A549 (cell line): ENCODE data around the gene TNK1. TPM values are rescaled to one million over a fixed set of nuclear protein-coding genes. Genes with fewer than 3 reads are reported as not detected.

Experiments
- ATAC-seq, 2 experiments: fragments of 200-7000 bp in 1 of 2; fragments of >200 bp in 1 of 2; cut with Nextera tagmentation in 1 of 2; cut with Tn5 transposase in 1 of 2; 3 replicates each; pipeline versions ENCODE4 v1.8.0 to v1.9.1; 2018 to 2020; ENCODE audit warnings: mild to moderate bottlenecking in 1 of 2, moderate library complexity in 1 of 2
- CTCF ChIA-PET: fragments of 300-600 bp; sonication (Branson Sonifier 250); formaldehyde crosslinking; extraction: SDS; loops from one replicate; lab custom pipeline; 2021; ENCODE audit warnings: antibody characterized with exemption, inconsistent platforms; lab: Yijun Ruan, JAX
- POLR2A ChIA-PET: fragments of 350-600 bp; formaldehyde crosslinking; extraction: SDS; loops from one replicate; lab custom pipeline; 2021; ENCODE audit warnings: antibody characterized with exemption, inconsistent platforms; lab: Yijun Ruan, JAX
- DNase-seq, 2 experiments: peaks; one replicate each; pipeline versions ENCODE4 v3.0.0 to v3.0.0-alpha.2; 2011 to 2016; ENCODE audit warnings: low read depth in 1 of 2, low spot score in 1 of 2
- FAIRE-seq: peaks from 2 replicates; lab custom pipeline; 2011; peaks lifted over from hg19 to GRCh38; lab: Jason Lieb, UNC
- H3K27ac ChIP-seq, 2 experiments: fragments of >200 bp; sonication (Bioruptor Twin); formaldehyde crosslinking; 3 replicates each; pipeline ENCODE4 v1.5.1; 2016 to 2017
- H3K4me1 ChIP-seq: fragments of >200 bp; sonication (Bioruptor Twin); formaldehyde crosslinking; 3 replicates; pipeline ENCODE4 v1.6.1; 2016
- H3K4me2 ChIP-seq: fragments of >200 bp; sonication (Bioruptor Twin); formaldehyde crosslinking; 3 replicates; pipeline ENCODE4 v1.6.1; 2016
- H3K4me3 ChIP-seq: fragments of >200 bp; sonication (Bioruptor Twin); formaldehyde crosslinking; 3 replicates; pipeline ENCODE4 v1.5.1; 2016
- H3K9me3 ChIP-seq: fragments of >200 bp; sonication (Bioruptor Twin); formaldehyde crosslinking; 3 replicates; pipeline ENCODE4 v1.6.1; 2016
- ATOH8 ChIP-seq: fragments of 250-450 bp; sonication (Bioruptor Pico); IDR thresholded peaks from 2 replicates; pipeline ENCODE4 v1.5.0; 2020; ENCODE audit warnings: low read depth, mild to moderate bottlenecking, moderate library complexity
- BCL3 ChIP-seq: fragments of >200 bp; sonication (Bioruptor Twin); formaldehyde crosslinking; IDR thresholded peaks from 3 replicates; pipeline ENCODE4 v1.6.1; 2016
- CBX2 ChIP-seq: fragments of 200-600 bp; sonication (generic); IDR thresholded peaks from 2 replicates; pipeline ENCODE4 v1.6.1; 2016; ENCODE audit warnings: low read depth, mild to moderate bottlenecking, borderline replicate concordance
- CBX8 ChIP-seq: fragments of 200-600 bp; sonication (generic); IDR thresholded peaks from 2 replicates; pipeline ENCODE4 v1.6.1; 2016
- CHD2 ChIP-seq: fragments of 150-350 bp; IDR thresholded peaks from 2 replicates; pipeline ENCODE4 v1.6.1; 2014; ENCODE audit warnings: low read length; ENCODE audit not compliant: partially characterized antibody
- EHF ChIP-seq: fragments of 250-450 bp; sonication (Bioruptor Pico); IDR thresholded peaks from 2 replicates; pipeline ENCODE4 v1.5.0; 2020; ENCODE audit warnings: mild to moderate bottlenecking
- ELK1 ChIP-seq: fragments of 150-350 bp; IDR thresholded peaks from 2 replicates; pipeline ENCODE4 v1.6.1; 2014; ENCODE audit warnings: low read depth, mild to moderate bottlenecking, low read length
- EP300 ChIP-seq, 2 experiments: fragments of >200 bp; sonication (Bioruptor Twin); formaldehyde crosslinking; IDR thresholded peaks; 2 replicates in 1 of 2; 3 replicates in 1 of 2; pipeline ENCODE4 v1.6.1; 2016 to 2017
- HDAC2 ChIP-seq: fragments of 200-600 bp; sonication (generic); IDR thresholded peaks from 2 replicates; pipeline ENCODE4 v1.6.1; 2016
- HEYL ChIP-seq: fragments of 250-450 bp; sonication (Bioruptor Pico); IDR thresholded peaks from 2 replicates; pipeline ENCODE4 v1.8.0; 2021; ENCODE audit warnings: mild to moderate bottlenecking, moderate library complexity
- KDM5A ChIP-seq: fragments of 200-600 bp; sonication (generic); IDR thresholded peaks from 2 replicates; pipeline ENCODE4 v1.6.1; 2016; ENCODE audit warnings: antibody characterized with exemption, mild to moderate bottlenecking
- MAFK ChIP-seq: fragments of 450-650 bp; IDR thresholded peaks from 2 replicates; pipeline ENCODE4 v1.6.1; 2014; ENCODE audit not compliant: partially characterized antibody
- MAX ChIP-seq: IDR thresholded peaks from 2 replicates; pipeline ENCODE4 v1.6.1; 2012
- NPAS2 ChIP-seq: fragments of 250-450 bp; sonication (Bioruptor Pico); IDR thresholded peaks from 2 replicates; pipeline ENCODE4 v1.8.0; 2022; ENCODE audit warnings: mild to moderate bottlenecking, moderate library complexity, borderline replicate concordance
- PBX3 ChIP-seq: IDR thresholded peaks from 2 replicates; pipeline ENCODE4 v1.6.1; 2012
- PHF8 ChIP-seq: fragments of 200-600 bp; sonication (generic); IDR thresholded peaks from 2 replicates; pipeline ENCODE4 v1.6.1; 2016; ENCODE audit warnings: low read depth, mild to moderate bottlenecking, antibody characterized with exemption, moderate library complexity, borderline replicate concordance
- POLR2AphosphoS2 ChIP-seq: conservative IDR thresholded peaks from 2 replicates; pipeline ENCODE4 v1.6.1; 2012; ENCODE audit warnings: low read length, improper control_type of control experiment, inconsistent platforms
- RAD21 ChIP-seq, 2 experiments: fragments of >200 bp in 1 of 2; sonication (Bioruptor Twin) in 1 of 2; formaldehyde crosslinking in 1 of 2; IDR thresholded peaks in 1 of 2; conservative IDR thresholded peaks in 1 of 2; 2 replicates in 1 of 2; 3 replicates in 1 of 2; pipeline ENCODE4 v1.6.1; 2012 to 2018; ENCODE audit warnings: inconsistent platforms in 1 of 2
- RARB ChIP-seq: fragments of 250-450 bp; sonication (Bioruptor Pico); IDR thresholded peaks from 2 replicates; pipeline ENCODE4 v1.8.0; 2021; ENCODE audit warnings: mild to moderate bottlenecking, moderate library complexity
- RFX5 ChIP-seq: fragments of 450-650 bp; IDR thresholded peaks from 2 replicates; pipeline ENCODE4 v1.7.1; 2014; ENCODE audit warnings: antibody characterized with exemption, mild to moderate bottlenecking, moderate library complexity
- RNF2 ChIP-seq: fragments of 200-600 bp; sonication (generic); IDR thresholded peaks from 2 replicates; pipeline ENCODE4 v1.6.1; 2016; ENCODE audit warnings: low read depth, mild to moderate bottlenecking, antibody characterized with exemption, moderate library complexity, borderline replicate concordance
- SMC3 ChIP-seq: fragments of >200 bp; sonication (Bioruptor Twin); formaldehyde crosslinking; IDR thresholded peaks from 3 replicates; pipeline ENCODE4 v1.6.1; 2018; ENCODE audit warnings: inconsistent platforms
- TFCP2L1 ChIP-seq: fragments of 250-450 bp; sonication (Bioruptor Pico); IDR thresholded peaks from 2 replicates; pipeline ENCODE4 v1.5.0; 2021; ENCODE audit warnings: mild to moderate bottlenecking
- USF2 ChIP-seq: fragments of 450-650 bp; IDR thresholded peaks from 2 replicates; pipeline ENCODE4 v1.6.1; 2014; ENCODE audit warnings: antibody characterized with exemption
- ZC3H11A ChIP-seq: fragments of 450-650 bp; IDR thresholded peaks from 2 replicates; pipeline ENCODE4 v1.6.1; 2014; ENCODE audit warnings: antibody characterized with exemption, mild to moderate bottlenecking
- ZFP36 ChIP-seq: fragments of 450-650 bp; IDR thresholded peaks from 2 replicates; pipeline ENCODE4 v1.6.1; 2014; ENCODE audit warnings: borderline replicate concordance; ENCODE audit not compliant: partially characterized antibody
- ZSCAN20 ChIP-seq: fragments of 250-450 bp; sonication (Bioruptor Pico); IDR thresholded peaks from 2 replicates; pipeline ENCODE4 v1.8.0; 2022; ENCODE audit warnings: mild to moderate bottlenecking, moderate library complexity
- WGBS: methylation state at CpG from one replicate; pipeline ENCODE4 v1.1.6; 2017; ENCODE audit errors: missing lambda C conversion rate; 5-methylcytosine and 5-hydroxymethylcytosine counted together
- polyA plus RNA-seq, 4 experiments: library from polyadenylated mRNA; depleted of rRNA in 3 of 4; stranded (reverse); fragments of >200 nt; fragmentation: RNase III in 1 of 4; extraction: RNeasy Plus Mini Kit Qiagen cat#74134 plus additional on column Dnase treatment in 1 of 4; gene quantifications; 2 replicates in 3 of 4; 3 replicates in 1 of 4; pipeline ENCODE4 v1.2.3, GENCODE V29; 2011 to 2017

The TNK1 gene
- polyA plus RNA-seq, 2 of the 4 experiments (the other 2 are of a cell fraction), result 1.2 to 2.2 TPM

GRCh38 chr17:7403043-7403726 lies 22.3 kb downstream of the TNK1 start:
- CTCF ChIA-PET, result interaction anchor here (0.5 to 3.4 kb wide), 19 partner anchors 8 to 1072 kb away, joined by 3 to 29 read pairs (median 3); partner anchors contain the start of genes PLSCR3, SAT2, SENP3 and SLC2A4
- H3K4me2 ChIP-seq, result peak overlapping the region; percentile 78
- POLR2A ChIA-PET, result interaction anchor here (0.6 to 2.4 kb wide), 19 partner anchors 8 to 617 kb away, joined by 3 to 26 read pairs (median 5); partner anchors contain the start of genes CHRNB1, KCTD11, MPDU1 and PLSCR3
- ATAC-seq (peak; percentile 15 to 27; a peak in 5 of 6 replicates), FAIRE-seq (peak; percentile 74), DNase-seq (peak in 1 of 2 experiments; percentile 38)
- peaks cover 28% of the 10 kb centered on the region for H3K4me1 ChIP-seq
- no peak for TF ChIP-seq SMC3
- no peak for TF ChIP-seq USF2
- TF ChIP-seq RFX5, result no peak
- TF ChIP-seq BCL3, result no peak
- TF ChIP-seq RARB, result no peak
- no peak for TF ChIP-seq PBX3
- no peak for TF ChIP-seq EHF
- TF ChIP-seq POLR2AphosphoS2, result no peak
- no peak for TF ChIP-seq CBX2
- TF ChIP-seq ZC3H11A, result no peak
- no peak for TF ChIP-seq CBX8
- no peaks in the 10 kb centered on the region for H3K9me3 ChIP-seq
- 20% methylated on average over 15 of the region's 16 CpGs for WGBS
- H3K27ac ChIP-seq, result peak overlapping the region; percentile 73 to 86
- H3K4me3 ChIP-seq, result peak overlapping the region; percentile 88

GRCh38 chr17:7403727-7403976 lies 22.8 kb downstream of the TNK1 start:
- peak overlapping the region; percentile 73 to 86 for H3K27ac ChIP-seq
- peak overlapping the region; percentile 88 for H3K4me3 ChIP-seq
- TF ChIP-seq CHD2 (no peak), HEYL (CRISPR knock-in tag) (no peak), MAFK (no peak), TFCP2L1 (no peak), HDAC2 (0 out of 2 replicates have a peak, but pooled peaks have one; percentile 27), NPAS2 (no peak), EP300 (IDR thresholded peaks at IDR 0.05) (no peak), PHF8 (no peak; the same call in 1 of the 2 replicates)
- peak overlapping the region; percentile 78 for H3K4me2 ChIP-seq
- ATAC-seq (peak; percentile 65 to 80), FAIRE-seq (no peak), DNase-seq (peak in 1 of 2 experiments; percentile 95)
- no peaks in the 10 kb centered on the region for H3K9me3 ChIP-seq
- 1% methylated on average over 10 of the region's 13 CpGs for WGBS
- POLR2A ChIA-PET, result interaction anchor here (0.5 to 2.4 kb wide), 31 partner anchors 9 to 672 kb away, joined by 3 to 26 read pairs (median 4); partner anchors contain the start of genes CHRNB1, KCTD11, MPDU1 and PLSCR3
- peaks cover 28% of the 10 kb centered on the region for H3K4me1 ChIP-seq
- CTCF ChIA-PET, result interaction anchor here (0.6 to 3.4 kb wide), 18 partner anchors 10 to 1072 kb away, joined by 3 to 29 read pairs (median 3); partner anchors contain the start of genes PLSCR3, SAT2, SENP3 and TMEM102

- DNase-seq, result peak; percentile 98 to 100
- H3K27ac ChIP-seq, result peak within 1 kb of the TSS; percentile 81 to 92
- H3K4me3 ChIP-seq, result peak within 1 kb of the TSS; percentile 88
- under 1% methylated on average over 42 of the region's 49 CpGs for WGBS
- peaks cover 28% of the 10 kb centered on the region for H3K4me1 ChIP-seq
- peak; percentile 85 to 97 for ATAC-seq
- ChIA-PET CTCF (interaction anchor here (0.6 to 3.4 kb wide), 16 partner anchors 11 to 1073 kb away, joined by 3 to 29 read pairs (median 3); partner anchors contain the start of genes PLSCR3, SAT2, SENP3 and TMEM102), POLR2A (interaction anchor here (0.5 to 2.4 kb wide), 30 partner anchors 9 to 672 kb away, joined by 3 to 26 read pairs (median 4); partner anchors contain the start of genes CHRNB1, MPDU1, PLSCR3 and POLR2A)
- H3K9me3 ChIP-seq, result no peaks in the 10 kb centered on the region
- peak; percentile 98 for FAIRE-seq
- peak within 1 kb of the TSS; percentile 99 for H3K4me2 ChIP-seq
- no peak for TF ChIP-seq ZFP36
- peak; percentile 96 for TF ChIP-seq KDM5A
- no peak for TF ChIP-seq CBX8
- peak; percentile 57; the same call in 1 of the 2 replicates for TF ChIP-seq MAX
- no peak for TF ChIP-seq ZSCAN20 (CRISPR knock-in tag)
- TF ChIP-seq ATOH8, result no peak
- TF ChIP-seq PHF8, result 0 out of 2 replicates have a peak, but pooled peaks have one; percentile 37
- no peak for TF ChIP-seq RAD21 (conservative IDR thresholded peaks at IDR 0.05 in 1 of 2, IDR thresholded peaks at IDR 0.05 in 1 of 2)
- no peak for TF ChIP-seq ELK1
- TF ChIP-seq CHD2, result peak; percentile 76
- no peak for TF ChIP-seq RNF2
Measured at GRCh38 chr17:7403977-7404736, 23.3 kb downstream of the TNK1 start, which contains the start of gene TMEM256. TSS of gene TMEM256 (minus strand) at chr17:7404097. CDS start at chr17:7404084, 13 bp downstream.
